A549 (cell line): Measurements from ENCODE around the gene PERM1. TPM values are rescaled to one million over a fixed set of nuclear protein-coding genes. Genes with fewer than 3 reads are reported as not detected.

ENCODE experiments used
- ATAC-seq, 2 experiments: fragments of 200-7000 bp in 1 of 2; fragments of >200 bp in 1 of 2; cut with Nextera tagmentation in 1 of 2; cut with Tn5 transposase in 1 of 2; 3 replicates each; pipeline versions ENCODE4 v1.8.0 to v1.9.1; 2018 to 2020; ENCODE audit warnings: mild to moderate bottlenecking in 1 of 2, moderate library complexity in 1 of 2
- CTCF ChIA-PET: fragments of 300-600 bp; sonication (Branson Sonifier 250); formaldehyde crosslinking; extraction: SDS; loops from one replicate; lab custom pipeline; 2021; ENCODE audit warnings: antibody characterized with exemption, inconsistent platforms; lab: Yijun Ruan, JAX
- POLR2A ChIA-PET: fragments of 350-600 bp; formaldehyde crosslinking; extraction: SDS; loops from one replicate; lab custom pipeline; 2021; ENCODE audit warnings: antibody characterized with exemption, inconsistent platforms; lab: Yijun Ruan, JAX
- DNase-seq, 2 experiments: peaks; one replicate each; pipeline versions ENCODE4 v3.0.0 to v3.0.0-alpha.2; 2011 to 2016; ENCODE audit warnings: low read depth in 1 of 2, low spot score in 1 of 2
- FAIRE-seq: peaks from 2 replicates; lab custom pipeline; 2011; peaks lifted over from hg19 to GRCh38; lab: Jason Lieb, UNC
- H3K27ac ChIP-seq, 2 experiments: fragments of >200 bp; sonication (Bioruptor Twin); formaldehyde crosslinking; 3 replicates each; pipeline ENCODE4 v1.5.1; 2016 to 2017
- H3K4me1 ChIP-seq: fragments of >200 bp; sonication (Bioruptor Twin); formaldehyde crosslinking; 3 replicates; pipeline ENCODE4 v1.6.1; 2016
- H3K4me2 ChIP-seq: fragments of >200 bp; sonication (Bioruptor Twin); formaldehyde crosslinking; 3 replicates; pipeline ENCODE4 v1.6.1; 2016
- H3K4me3 ChIP-seq: fragments of >200 bp; sonication (Bioruptor Twin); formaldehyde crosslinking; 3 replicates; pipeline ENCODE4 v1.5.1; 2016
- H3K9me3 ChIP-seq: fragments of >200 bp; sonication (Bioruptor Twin); formaldehyde crosslinking; 3 replicates; pipeline ENCODE4 v1.6.1; 2016
- FOSL2 ChIP-seq, 2 experiments: fragments of 450-650 bp in 1 of 2; fragments of >200 bp in 1 of 2; sonication (Bioruptor Twin) in 1 of 2; formaldehyde crosslinking; IDR thresholded peaks; 2 replicates each; pipeline versions ENCODE4 v1.5.0 to v1.6.1; 2016 to 2020; ENCODE audit warnings: mild to moderate bottlenecking in 1 of 2, moderate library complexity in 1 of 2
- HOXB5 ChIP-seq: fragments of 250-450 bp; sonication (Bioruptor Pico); IDR thresholded peaks from 2 replicates; pipeline ENCODE4 v1.5.0; 2020; ENCODE audit warnings: mild to moderate bottlenecking, moderate library complexity
- JUN ChIP-seq, 2 experiments: fragments of >200 bp; sonication (Bioruptor Twin); formaldehyde crosslinking; IDR thresholded peaks; 2 replicates in 1 of 2; 3 replicates in 1 of 2; pipeline ENCODE4 v1.6.1; 2016 to 2017
- MAZ ChIP-seq: fragments of 150-350 bp; IDR thresholded peaks from 2 replicates; pipeline ENCODE4 v1.6.1; 2014; ENCODE audit warnings: antibody characterized with exemption, low read depth, low read length, borderline replicate concordance
- RFX5 ChIP-seq: fragments of 450-650 bp; IDR thresholded peaks from 2 replicates; pipeline ENCODE4 v1.7.1; 2014; ENCODE audit warnings: antibody characterized with exemption, mild to moderate bottlenecking, moderate library complexity
- TFCP2L1 ChIP-seq: fragments of 250-450 bp; sonication (Bioruptor Pico); IDR thresholded peaks from 2 replicates; pipeline ENCODE4 v1.5.0; 2021; ENCODE audit warnings: mild to moderate bottlenecking
- ZFP36 ChIP-seq: fragments of 450-650 bp; IDR thresholded peaks from 2 replicates; pipeline ENCODE4 v1.6.1; 2014; ENCODE audit warnings: borderline replicate concordance; ENCODE audit not compliant: partially characterized antibody
- WGBS: methylation state at CpG from one replicate; pipeline ENCODE4 v1.1.6; 2017; ENCODE audit errors: missing lambda C conversion rate; 5-methylcytosine and 5-hydroxymethylcytosine counted together
- polyA plus RNA-seq, 4 experiments: library from polyadenylated mRNA; depleted of rRNA in 3 of 4; stranded (reverse); fragments of >200 nt; fragmentation: RNase III in 1 of 4; extraction: RNeasy Plus Mini Kit Qiagen cat#74134 plus additional on column Dnase treatment in 1 of 4; gene quantifications; 2 replicates in 3 of 4; 3 replicates in 1 of 4; pipeline ENCODE4 v1.2.3, GENCODE V29; 2011 to 2017
- TF ChIP-seq, protein P1 (sequence below): IDR thresholded peaks from 2 replicates; pipeline ENCODE4 v1.6.1; 2012
- TF ChIP-seq, protein P2 (sequence below): fragments of >200 bp; sonication (Bioruptor Twin); formaldehyde crosslinking; IDR thresholded peaks from 3 replicates; pipeline ENCODE4 v1.5.1; 2016
- TF ChIP-seq, protein P3 (sequence below): IDR thresholded peaks from 2 replicates; pipeline ENCODE4 v1.6.1; 2012

Gene PERM1
- polyA plus RNA-seq, 2 of the 4 experiments (the other 2 are of a cell fraction), result 0.30 TPM; not detected in 1

GRCh38 chr1:1022302-1023009 is 40.6 kb upstream of the PERM1 start:
- DNase-seq, result no peak
- 77% methylated on average over 3 of the region's 27 CpGs for WGBS
- CTCF ChIA-PET, result interaction anchor here (0.9 to 10.5 kb wide), 5 partner anchors 10 to 230 kb away, joined by 3 to 92 read pairs (median 5); no protein-coding TSS in a partner anchor
- peak overlapping the region; percentile 98; a peak in 4 of 6 replicates for H3K27ac ChIP-seq
- H3K9me3 ChIP-seq, result no peaks in the 10 kb centered on the region
- no peak overlapping the region; the same call in 2 of the 3 replicates for H3K4me3 ChIP-seq
- TF ChIP-seq, protein P1, sequence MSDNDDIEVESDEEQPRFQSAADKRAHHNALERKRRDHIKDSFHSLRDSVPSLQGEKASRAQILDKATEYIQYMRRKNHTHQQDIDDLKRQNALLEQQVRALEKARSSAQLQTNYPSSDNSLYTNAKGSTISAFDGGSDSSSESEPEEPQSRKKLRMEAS, result 0 out of 2 replicates have a peak, but pooled peaks have one; percentile 3
- TF ChIP-seq ZFP36 (no peak), RFX5 (no peak)
- TF ChIP-seq, protein P2, sequence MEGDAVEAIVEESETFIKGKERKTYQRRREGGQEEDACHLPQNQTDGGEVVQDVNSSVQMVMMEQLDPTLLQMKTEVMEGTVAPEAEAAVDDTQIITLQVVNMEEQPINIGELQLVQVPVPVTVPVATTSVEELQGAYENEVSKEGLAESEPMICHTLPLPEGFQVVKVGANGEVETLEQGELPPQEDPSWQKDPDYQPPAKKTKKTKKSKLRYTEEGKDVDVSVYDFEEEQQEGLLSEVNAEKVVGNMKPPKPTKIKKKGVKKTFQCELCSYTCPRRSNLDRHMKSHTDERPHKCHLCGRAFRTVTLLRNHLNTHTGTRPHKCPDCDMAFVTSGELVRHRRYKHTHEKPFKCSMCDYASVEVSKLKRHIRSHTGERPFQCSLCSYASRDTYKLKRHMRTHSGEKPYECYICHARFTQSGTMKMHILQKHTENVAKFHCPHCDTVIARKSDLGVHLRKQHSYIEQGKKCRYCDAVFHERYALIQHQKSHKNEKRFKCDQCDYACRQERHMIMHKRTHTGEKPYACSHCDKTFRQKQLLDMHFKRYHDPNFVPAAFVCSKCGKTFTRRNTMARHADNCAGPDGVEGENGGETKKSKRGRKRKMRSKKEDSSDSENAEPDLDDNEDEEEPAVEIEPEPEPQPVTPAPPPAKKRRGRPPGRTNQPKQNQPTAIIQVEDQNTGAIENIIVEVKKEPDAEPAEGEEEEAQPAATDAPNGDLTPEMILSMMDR, result no peak
- POLR2A ChIA-PET, result no interaction called here
- peak overlapping the region; percentile 98 for H3K4me2 ChIP-seq
- FAIRE-seq, result no peak
- peaks cover 53% of the 10 kb centered on the region for H3K4me1 ChIP-seq
- ATAC-seq, result no peak

DNA sequence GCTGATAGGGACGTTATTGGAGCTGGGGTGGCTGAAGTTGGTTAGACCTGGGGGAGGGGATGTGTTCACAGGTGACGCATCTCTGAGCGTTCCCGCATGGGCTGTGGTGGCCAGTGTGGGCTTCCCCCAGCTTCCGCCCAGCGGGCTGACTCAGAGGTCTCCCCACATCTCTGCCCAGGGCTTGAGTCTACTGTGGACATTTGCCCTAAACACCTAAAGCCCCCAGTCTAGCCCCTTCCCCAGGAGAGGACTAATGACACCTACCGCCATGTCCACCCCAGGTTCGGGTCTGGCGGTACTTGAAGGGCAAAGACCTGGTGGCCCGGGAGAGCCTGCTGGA is 40.0 kb upstream of the PERM1 start:
- peaks cover 53% of the 10 kb centered on the region for H3K4me1 ChIP-seq

DNA sequence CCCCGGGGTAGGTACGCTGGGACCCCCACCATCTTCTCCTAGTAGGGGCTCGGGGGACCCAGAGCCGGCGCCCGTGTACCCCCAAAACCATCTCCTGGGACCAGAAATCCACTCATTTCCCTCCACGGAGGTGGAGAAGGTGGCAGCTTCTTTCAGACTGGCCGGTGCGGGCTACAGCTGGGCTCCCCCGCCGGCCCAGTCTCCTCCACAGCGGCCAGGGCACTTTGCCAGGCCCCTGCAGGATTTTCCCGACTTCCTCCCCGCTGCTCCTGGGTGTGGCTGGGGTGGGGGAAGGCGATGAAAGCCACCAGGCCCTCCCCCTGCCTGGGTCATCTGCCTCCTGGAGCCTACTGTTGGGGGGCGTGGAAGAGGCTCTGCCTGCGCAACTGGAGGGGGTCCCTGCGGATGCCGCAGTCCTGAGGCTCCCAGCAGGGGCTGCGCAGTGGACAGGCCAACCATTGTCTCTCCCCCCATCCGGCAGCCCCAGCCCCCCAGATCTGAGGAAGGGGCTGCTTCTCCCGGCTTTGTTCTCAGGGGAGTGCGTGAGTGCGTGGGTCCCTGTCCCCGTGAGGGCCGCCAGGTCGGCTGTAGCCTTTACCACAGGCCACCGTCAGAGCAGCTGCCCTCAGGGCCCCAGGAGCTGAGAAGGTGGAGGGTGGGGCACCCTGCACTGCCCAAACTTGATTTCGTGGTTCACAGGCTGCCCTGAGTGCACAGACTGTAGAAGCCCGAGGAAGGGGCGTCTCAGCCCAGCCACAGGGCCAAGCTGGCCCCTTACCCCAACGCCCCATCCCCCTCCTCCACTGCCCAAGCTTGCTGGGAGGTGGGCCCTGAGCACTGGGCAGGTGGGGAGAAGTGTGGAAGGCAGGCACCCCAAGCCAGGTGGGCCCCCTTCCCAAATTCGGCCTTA is 39.4 kb upstream of the PERM1 start:
- Histone ChIP-seq H3K4me2 (peak overlapping the region; percentile 98), H3K9me3 (no peaks in the 10 kb centered on the region), H3K27ac (peak overlapping the region; percentile 98), H3K4me1 (peaks cover 52% of the 10 kb centered on the region), H3K4me3 (peak overlapping the region; percentile 86)
- DNase-seq (peak in 1 of 2 experiments; percentile 78), FAIRE-seq (no peak), ATAC-seq (peak; percentile 26 to 56; a peak in 5 of 6 replicates)
- WGBS, result 0% methylated on average over 8 of the region's 33 CpGs
- POLR2A ChIA-PET, result interaction anchor here (1.8 kb wide), 1 partner anchor 38 kb away, joined by 8 read pairs; no protein-coding TSS in a partner anchor
- TF ChIP-seq HOXB5 (CRISPR knock-in tag), result no peak
- TF ChIP-seq MAZ, result no peak
- TF ChIP-seq, protein P3, sequence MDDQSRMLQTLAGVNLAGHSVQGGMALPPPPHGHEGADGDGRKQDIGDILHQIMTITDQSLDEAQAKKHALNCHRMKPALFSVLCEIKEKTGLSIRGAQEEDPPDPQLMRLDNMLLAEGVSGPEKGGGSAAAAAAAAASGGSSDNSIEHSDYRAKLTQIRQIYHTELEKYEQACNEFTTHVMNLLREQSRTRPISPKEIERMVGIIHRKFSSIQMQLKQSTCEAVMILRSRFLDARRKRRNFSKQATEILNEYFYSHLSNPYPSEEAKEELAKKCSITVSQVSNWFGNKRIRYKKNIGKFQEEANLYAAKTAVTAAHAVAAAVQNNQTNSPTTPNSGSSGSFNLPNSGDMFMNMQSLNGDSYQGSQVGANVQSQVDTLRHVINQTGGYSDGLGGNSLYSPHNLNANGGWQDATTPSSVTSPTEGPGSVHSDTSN, result 0 out of 2 replicates have a peak, but pooled peaks have one; percentile 29
- TF ChIP-seq, protein P1, result 0 out of 2 replicates have a peak, but pooled peaks have one; percentile 36
- peak; percentile 37 to 57; a peak in 2 of 5 replicates for TF ChIP-seq JUN (IDR thresholded peaks at IDR 0.05)
- CTCF ChIA-PET, result interaction anchor here (0.9 to 10.5 kb wide), 5 partner anchors 19 to 231 kb away, joined by 3 to 92 read pairs (median 5); no protein-coding TSS in a partner anchor

More for the DNA sequence above, 40.0 kb upstream of the PERM1 start:
- Histone ChIP-seq H3K4me2 (peak overlapping the region; percentile 98), H3K9me3 (no peaks in the 10 kb centered on the region), H3K27ac (peak overlapping the region; percentile 98), H3K4me3 (peak overlapping the region; percentile 86)
- 45% methylated on average over 6 of the region's 10 CpGs for WGBS
- ChIA-PET POLR2A (no interaction called here), CTCF (interaction anchor here (0.9 to 10.5 kb wide), 5 partner anchors 20 to 230 kb away, joined by 3 to 92 read pairs (median 5); no protein-coding TSS in a partner anchor)
- TF ChIP-seq TFCP2L1 (CRISPR knock-in tag), result no peak
- no peak for TF ChIP-seq FOSL2 (IDR thresholded peaks at IDR 0.05)
- peak; percentile 21; the same call in 1 of the 2 replicates for TF ChIP-seq FOSL2 (CRISPR knock-in tag; IDR thresholded peaks at IDR 0.05)
- ATAC-seq (peak in 1 of 2 experiments; percentile 5; a peak in 2 of 6 replicates), FAIRE-seq (no peak), DNase-seq (no peak)
